HG02981 (cell line): ENCODE measurements around the gene PGR.

Source experiments
- ATAC-seq: cut with Tn5 transposase; IDR thresholded peaks from one replicate; pipeline ENCODE4 v1.9.1; 2021; ENCODE audit warnings: mild to moderate bottlenecking, moderate library complexity; ENCODE audit not compliant: unreplicated experiment

Gene PGR

DNA sequence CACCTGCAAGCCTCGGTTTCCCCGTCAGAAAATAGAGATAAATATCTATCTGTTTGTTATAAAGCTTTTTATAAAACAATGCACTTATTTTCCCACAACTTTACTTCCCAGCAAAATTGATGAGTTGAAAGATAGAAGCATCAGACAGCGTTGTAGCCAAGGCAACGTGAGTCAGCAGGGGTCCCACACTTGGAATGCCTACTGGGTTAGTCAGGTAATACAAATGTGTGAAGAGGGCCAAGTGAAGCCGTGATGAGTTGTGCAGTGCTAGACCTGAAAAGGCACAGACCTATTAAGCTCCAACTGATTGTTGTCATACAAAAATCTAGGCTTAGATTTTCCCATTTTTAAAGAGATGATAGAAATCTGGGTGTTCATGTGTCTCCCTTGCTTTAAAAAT is 118.7 kb downstream of the PGR start:
- no peak for ATAC-seq

DNA sequence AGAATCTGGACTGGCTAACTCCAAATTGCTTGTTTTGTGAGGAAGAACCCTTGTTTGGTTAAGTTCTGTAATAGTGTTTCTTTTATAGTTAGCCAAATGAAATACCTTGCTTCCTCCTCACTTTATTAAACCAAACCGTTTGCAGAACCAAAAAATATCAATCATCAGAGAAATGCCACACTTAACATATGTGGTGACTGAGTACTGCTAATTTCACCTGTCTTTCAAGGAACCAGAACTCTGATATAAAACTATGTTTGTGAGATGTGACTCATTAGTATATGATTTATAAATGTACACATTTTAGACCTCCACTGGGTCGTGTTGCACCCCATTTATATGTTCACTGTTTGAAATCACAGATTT is 119.9 kb downstream of the PGR start:
- ATAC-seq = no peak

DNA sequence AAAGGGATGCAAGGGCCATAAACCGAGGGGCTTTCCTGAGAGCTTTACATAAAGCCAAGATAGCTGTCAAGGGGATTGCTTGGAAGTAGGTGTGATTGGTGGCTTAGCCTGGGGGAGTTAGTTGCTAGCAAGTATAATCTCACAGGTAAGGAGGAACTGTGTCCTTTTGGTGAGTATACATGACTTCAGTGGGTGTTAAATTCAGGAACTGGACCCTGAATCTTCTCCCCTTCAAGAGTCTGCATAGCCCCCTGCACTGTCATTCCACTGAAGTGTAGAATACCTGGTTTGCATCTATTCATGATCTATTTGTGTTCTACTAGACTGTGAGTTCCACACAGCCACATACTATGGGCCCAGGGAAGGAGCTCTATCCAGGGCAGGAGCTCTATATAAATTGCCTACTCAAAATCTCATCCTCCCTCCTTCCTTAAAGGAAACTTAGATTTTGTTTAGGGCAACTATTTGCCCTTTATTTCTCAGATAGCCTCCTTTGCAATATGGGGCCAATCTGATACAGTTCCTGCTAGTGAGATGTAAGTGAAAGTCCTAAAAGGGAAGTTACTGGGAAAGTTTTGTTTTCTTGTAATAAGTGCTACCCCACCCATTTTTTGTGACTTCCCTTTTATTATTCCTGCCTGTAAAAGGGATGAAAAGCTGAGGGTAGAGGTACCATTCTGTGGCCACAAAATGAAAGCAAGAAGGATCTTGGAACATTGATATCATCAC is 120.5 kb downstream of the PGR start:
- ATAC-seq = no peak

DNA sequence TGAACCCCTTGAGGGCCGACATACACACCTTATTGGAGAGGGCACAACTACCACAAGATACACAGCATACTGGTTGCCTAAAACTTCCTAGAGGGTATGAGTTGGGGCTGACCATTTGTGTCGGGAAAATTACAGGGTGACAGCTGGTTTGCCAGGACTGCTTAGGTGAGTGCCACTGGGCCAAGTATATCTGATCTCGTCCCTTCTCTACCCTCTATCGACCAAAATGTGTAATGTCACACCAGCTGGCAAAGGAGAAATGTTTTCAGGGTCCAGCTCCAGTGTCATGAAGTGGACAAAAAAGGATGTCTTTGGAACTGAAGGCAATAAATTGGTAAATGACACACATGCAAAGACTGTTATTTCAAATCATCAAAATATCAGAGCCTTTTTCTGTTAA is 126.1 kb downstream of the PGR start:
- ATAC-seq = no peak

DNA sequence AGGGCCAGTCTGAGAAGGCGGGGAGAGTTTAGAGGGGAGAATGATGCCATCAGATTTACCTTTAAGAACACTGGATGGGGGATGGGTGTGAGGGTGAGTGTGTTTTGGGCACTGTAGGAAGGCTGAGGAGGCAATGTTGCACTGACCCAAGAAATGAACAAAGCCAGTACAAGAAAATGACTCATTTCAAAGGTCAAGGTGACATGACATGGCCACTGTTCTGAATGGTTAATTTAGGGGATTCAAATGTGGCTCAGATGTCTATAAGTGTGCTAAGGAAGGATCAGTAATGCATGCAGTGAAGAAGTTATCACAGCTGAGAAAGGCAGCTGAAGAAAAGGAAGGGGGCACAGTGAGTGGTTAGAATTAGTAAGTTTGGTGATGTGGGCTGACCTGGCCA is 129.9 kb downstream of the PGR start:
- no peak for ATAC-seq

DNA sequence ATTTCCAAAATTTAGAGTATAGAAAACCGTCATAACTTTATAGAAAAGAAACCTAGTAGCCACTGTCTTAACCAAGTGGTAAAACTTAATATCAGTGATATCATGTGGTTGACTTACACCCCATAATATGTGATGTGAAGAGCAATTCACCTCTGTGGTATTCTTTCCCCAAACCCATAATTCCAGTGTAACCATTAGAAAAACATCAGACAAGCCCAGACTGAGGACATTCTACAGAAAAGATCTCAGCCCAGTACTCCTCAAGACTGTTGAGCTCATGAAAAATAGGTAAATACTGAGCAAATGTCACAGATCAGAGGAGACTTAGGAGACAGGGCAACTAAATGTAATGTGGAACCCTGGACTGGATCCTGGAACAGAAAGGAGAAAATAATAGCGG is 134.6 kb downstream of the PGR start:
- ATAC-seq = no peak

DNA sequence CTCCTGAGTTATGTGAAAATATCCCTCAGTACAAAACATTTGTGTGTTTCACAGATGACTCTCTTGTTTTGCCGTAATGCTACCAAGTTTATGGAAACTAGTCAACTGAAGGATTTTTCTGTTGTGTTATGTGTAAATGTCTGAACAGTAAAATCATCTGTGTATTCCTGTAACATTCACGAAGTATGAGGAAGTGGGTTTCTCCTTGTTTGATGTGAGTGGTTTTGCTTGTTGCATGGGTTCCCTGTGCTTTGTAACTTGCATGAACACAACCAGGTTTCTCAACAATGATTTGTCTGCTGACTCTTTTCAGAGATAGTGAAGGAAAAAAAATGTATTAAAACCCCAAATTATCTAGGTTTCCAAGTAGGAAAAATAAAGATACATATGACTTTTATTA is 138.1 kb downstream of the PGR start:
- no peak for ATAC-seq

DNA sequence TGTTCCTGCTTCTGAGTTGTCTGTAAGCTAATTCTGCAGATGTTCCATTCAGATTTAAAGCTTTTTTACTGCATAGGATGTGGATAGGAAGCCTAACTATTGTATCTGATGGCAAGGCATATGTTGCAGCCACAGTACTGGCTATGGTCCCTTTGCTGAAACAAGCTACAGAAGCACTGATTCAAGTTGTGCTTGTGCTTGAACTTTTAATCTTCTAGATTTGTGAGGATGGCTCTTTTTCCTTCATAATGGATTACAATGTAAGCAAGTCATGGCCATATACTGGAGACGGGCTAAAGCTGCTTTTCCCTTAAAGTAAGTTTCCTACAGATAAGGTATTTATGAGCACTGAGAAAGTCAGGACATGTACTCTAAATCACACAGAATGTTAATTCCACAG is 138.7 kb downstream of the PGR start:
- no peak for ATAC-seq

DNA sequence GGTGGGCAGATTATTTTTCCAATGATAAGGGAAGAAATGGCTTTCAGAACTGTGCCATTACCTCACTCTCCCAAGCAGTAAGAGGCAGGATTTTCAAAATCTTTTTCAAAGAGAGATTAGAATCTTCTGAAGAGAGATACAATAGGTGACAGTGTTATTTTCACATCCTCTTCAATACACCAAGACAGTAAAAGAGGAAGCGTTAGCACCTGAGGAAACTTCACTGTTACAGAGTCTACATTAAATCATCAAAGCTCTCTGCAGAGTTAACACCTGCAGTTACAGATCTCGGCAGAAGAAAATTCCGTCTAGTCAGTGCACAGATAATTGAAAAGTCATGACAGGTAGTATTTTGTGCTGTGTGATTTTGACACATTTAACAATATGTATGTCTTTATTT is 144.9 kb downstream of the PGR start:
- ATAC-seq = no peak

DNA sequence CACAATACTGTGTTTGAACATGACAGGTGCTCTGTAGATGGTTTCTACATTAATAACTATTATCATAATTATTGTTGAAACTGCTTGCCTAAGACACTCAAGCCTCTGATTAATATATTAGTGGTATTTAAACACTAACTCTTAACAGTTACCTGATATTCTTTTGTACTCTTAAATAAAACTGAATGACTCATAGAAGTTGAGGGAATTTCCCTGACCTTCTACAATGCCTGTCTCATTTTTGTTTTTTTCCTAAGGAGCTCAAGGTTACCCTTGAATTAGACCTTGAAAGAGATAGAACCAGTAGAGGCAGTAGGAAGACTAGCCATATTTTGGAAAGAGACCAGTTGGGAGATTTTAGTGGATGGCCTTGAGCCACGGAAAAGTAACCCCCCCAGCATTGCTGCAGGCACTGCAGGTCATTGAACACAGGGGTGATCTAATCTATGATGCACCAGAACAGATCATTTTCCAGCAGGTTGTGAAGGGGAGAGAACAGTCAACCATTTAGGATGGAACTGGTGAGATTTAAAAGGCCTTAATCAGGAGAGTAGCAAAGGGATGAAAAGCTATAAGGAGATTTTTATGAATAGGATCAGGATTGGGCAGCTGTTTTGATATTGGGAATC is 148.3 kb downstream of the PGR start:
- no peak for ATAC-seq

DNA sequence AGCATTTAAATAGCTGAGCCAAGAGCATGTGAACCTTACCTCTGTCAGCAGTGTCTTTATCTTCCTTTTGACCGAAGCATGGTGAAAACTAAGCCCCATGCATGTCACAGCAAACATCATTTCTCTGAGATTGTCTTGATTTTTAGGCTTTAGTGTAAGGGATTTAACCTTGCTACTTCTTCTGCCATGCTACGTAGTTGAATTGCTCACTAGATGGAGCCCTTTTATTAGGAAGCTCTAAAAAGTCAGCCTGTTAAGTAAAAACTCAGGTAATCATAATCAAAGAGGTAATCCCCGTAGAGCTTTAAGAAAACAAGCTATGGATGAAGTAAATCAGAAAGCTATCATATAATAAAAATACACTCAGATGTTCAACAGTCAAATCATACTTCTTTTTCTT is 149.5 kb downstream of the PGR start:
- no peak for ATAC-seq
